OCI-LY7 (cell line): ENCODE measurements around the gene HS3ST5. TPM values are rescaled to one million over a fixed set of nuclear protein-coding genes. Genes with fewer than 3 reads are reported as not detected.

Experiments used
- BruUV-seq: library from RNA; stranded (reverse); fragments of 400-500 nt; replicated peaks from 2 replicates; lab custom pipeline; 2021; lab: Mats Ljungman, UMichigan
- CTCF ChIA-PET: fragments of 300-600 bp; sonication (Branson Sonifier 250); formaldehyde crosslinking; loops from one replicate; lab custom pipeline; 2022; ENCODE audit warnings: antibody characterized with exemption; ENCODE audit not compliant: unreplicated experiment; lab: Charles Lee
- POLR2A ChIA-PET: fragments of 300-600 bp; sonication (Branson Sonifier 250); formaldehyde crosslinking; loops from one replicate; lab custom pipeline; 2022; ENCODE audit warnings: antibody characterized with exemption; lab: Charles Lee
- DNase-seq: peaks from one replicate; pipeline ENCODE4 v3.0.0-alpha.2; 2015; ENCODE audit warnings: low spot score
- H2AFZ ChIP-seq: fragments of 200-600 bp; sonication (generic), shearing (Covaris generic); 2 replicates; pipeline ENCODE4 v1.6.1; 2014; ENCODE audit warnings: mild to moderate bottlenecking, antibody characterized with exemption, low read length, moderate library complexity
- H3K27ac ChIP-seq: fragments of 200-600 bp; sonication (generic); 2 replicates; pipeline ENCODE4 v1.5.1; 2014; ENCODE audit warnings: mixed run types, low read depth, mild to moderate bottlenecking, moderate library complexity, low read length, inconsistent platforms; ENCODE audit not compliant: poor library complexity, severe bottlenecking
- H3K36me3 ChIP-seq: fragments of 200-600 bp; sonication (generic); 2 replicates; pipeline ENCODE4 v1.6.1; 2014; ENCODE audit warnings: mild to moderate bottlenecking, antibody characterized with exemption, low read length, moderate library complexity, mixed read lengths; ENCODE audit not compliant: insufficient read depth
- H3K4me1 ChIP-seq: fragments of 200-600 bp; sonication (generic); 2 replicates; pipeline ENCODE4 v1.5.1; 2014; ENCODE audit warnings: mild to moderate bottlenecking, low read length; ENCODE audit not compliant: insufficient read depth, poor library complexity, severe bottlenecking
- H3K4me2 ChIP-seq: fragments of 200-600 bp; sonication (generic); 2 replicates; pipeline ENCODE4 v1.6.1; 2014; ENCODE audit warnings: mild to moderate bottlenecking, low read length
- H3K4me3 ChIP-seq: fragments of 200-600 bp; sonication (generic); 2 replicates; pipeline ENCODE4 v1.5.1; 2014; ENCODE audit warnings: mild to moderate bottlenecking, low read depth, low read length; ENCODE audit not compliant: poor library complexity, severe bottlenecking
- H3K79me2 ChIP-seq: fragments of 200-600 bp; sonication (generic); 2 replicates; pipeline ENCODE4 v1.6.1; 2016; ENCODE audit warnings: low read depth, mild to moderate bottlenecking, low read length, moderate library complexity, mixed read lengths; ENCODE audit not compliant: insufficient read depth
- H3K9me2 ChIP-seq: fragments of 200-600 bp; sonication (generic); 2 replicates; pipeline ENCODE4 v1.6.1; 2016; ENCODE audit warnings: mild to moderate bottlenecking, low read length, mixed read lengths; ENCODE audit not compliant: insufficient read depth
- H3K9me3 ChIP-seq: fragments of 200-600 bp; sonication (generic); 2 replicates; pipeline ENCODE4 v1.6.1; 2014; ENCODE audit warnings: mild to moderate bottlenecking, mixed run types, low read length, mixed read lengths
- H4K20me1 ChIP-seq: fragments of 200-600 bp; sonication (generic); 2 replicates; pipeline ENCODE4 v1.6.1; 2014; ENCODE audit warnings: mild to moderate bottlenecking, antibody characterized with exemption, low read length, moderate library complexity, mixed read lengths; ENCODE audit not compliant: insufficient read depth
- CTCF ChIP-seq: fragments of 200-600 bp; sonication (generic); conservative IDR thresholded peaks from 2 replicates; pipeline ENCODE4 v1.5.1; 2014; ENCODE audit warnings: mild to moderate bottlenecking, antibody characterized with exemption, low read length, moderate library complexity, mixed read lengths
- EZH2phosphoT487 ChIP-seq: fragments of 200-600 bp; sonication (generic); IDR thresholded peaks from 2 replicates; pipeline ENCODE4 v1.6.1; 2018; ENCODE audit warnings: low read depth, borderline replicate concordance, mild to moderate bottlenecking, mixed run types, antibody characterized with exemption, low read length, moderate library complexity, mixed read lengths
- intact Hi-C: fragments of 100-400 bp; cut with micrococcal nuclease; formaldehyde crosslinking; loops from one replicate; pipeline ENCODE4 v1.10.0; 2022; ENCODE audit not compliant: unreplicated experiment
- total RNA-seq, 2 experiments: library from RNA; depleted of rRNA in 1 of 2; stranded (reverse); fragments of >200 nt in 1 of 2; shearing (Covaris generic) in 1 of 2; gene quantifications; 2 replicates each; pipeline ENCODE4 v1.2.3, GENCODE V29; 2014 to 2022

HS3ST5 gene
- total RNA-seq, 2 experiments from 2014 or later, result not detected

- no peak overlapping the region for H3K27ac ChIP-seq
- no peaks in the 10 kb centered on the region for H3K9me2 ChIP-seq
- no peak overlapping the region for H2AFZ ChIP-seq
- H3K9me3 ChIP-seq, result no peaks in the 10 kb centered on the region
- no peak for TF ChIP-seq EZH2phosphoT487
- TF ChIP-seq CTCF, result no peak
- H3K79me2 ChIP-seq, result no peaks in the 10 kb centered on the region
- CTCF ChIA-PET, result no interaction called here
- no TSS peak for BruUV-seq
- H4K20me1 ChIP-seq, result no peaks in the 10 kb centered on the region
- POLR2A ChIA-PET, result no interaction called here
- H3K4me3 ChIP-seq, result no peak overlapping the region
- H3K4me1 ChIP-seq, result no peaks in the 10 kb centered on the region
- no peak for DNase-seq
- H3K4me2 ChIP-seq, result no peak overlapping the region
- intact Hi-C loops, result no loop called here
- no peaks in the 10 kb centered on the region for H3K36me3 ChIP-seq
These were observed 3.6 kb upstream of the HS3ST5 start for GRCh38 chr6:114346451-114346850.

- POLR2A ChIA-PET, result interaction anchor here (0.7 kb wide), 1 partner anchor 58 kb away, joined by 4 read pairs; no protein-coding TSS in a partner anchor
- TF ChIP-seq CTCF (no peak), EZH2phosphoT487 (no peak)
- intact Hi-C loops, result no loop called here
- Histone ChIP-seq H3K4me3 (no peak overlapping the region), H4K20me1 (no peaks in the 10 kb centered on the region), H3K9me3 (no peaks in the 10 kb centered on the region), H3K36me3 (no peaks in the 10 kb centered on the region), H3K79me2 (no peaks in the 10 kb centered on the region), H2AFZ (no peak overlapping the region), H3K27ac (no peak overlapping the region), H3K9me2 (no peaks in the 10 kb centered on the region), H3K4me1 (no peaks in the 10 kb centered on the region), H3K4me2 (no peak overlapping the region)
- BruUV-seq, result no TSS peak
- CTCF ChIA-PET, result no interaction called here
- DNase-seq, result no peak
These were observed 2.1 kb upstream of the HS3ST5 start for GRCh38 chr6:114344971-114345275.

GRCh38 chr6:114344246-114344970 lies 1.6 kb upstream of the HS3ST5 start:
- Histone ChIP-seq H3K4me1 (no peaks in the 10 kb centered on the region), H2AFZ (no peak overlapping the region), H3K27ac (no peak overlapping the region), H3K36me3 (no peaks in the 10 kb centered on the region), H3K9me3 (no peaks in the 10 kb centered on the region), H4K20me1 (no peaks in the 10 kb centered on the region), H3K4me2 (no peak overlapping the region), H3K9me2 (no peaks in the 10 kb centered on the region), H3K4me3 (no peak overlapping the region), H3K79me2 (no peaks in the 10 kb centered on the region)
- DNase-seq, result no peak
- ChIA-PET CTCF (no interaction called here), POLR2A (interaction anchor here (0.7 kb wide), 1 partner anchor 58 kb away, joined by 4 read pairs; no protein-coding TSS in a partner anchor)
- TF ChIP-seq CTCF, result no peak
- TF ChIP-seq EZH2phosphoT487, result no peak
- BruUV-seq, result no TSS peak
- intact Hi-C loops, result no loop called here
